SK-N-SH treated with all-trans-retinoic acid at 6 μM for 48 hours (cell line): Measurements from ENCODE around the gene KCNC4.

ENCODE experiments used
- ESRRG ChIP-seq: fragments of 250-450 bp; sonication (Bioruptor Pico); IDR thresholded peaks from 2 replicates; pipeline ENCODE4 v1.6.1; 2021; ENCODE audit warnings: mild to moderate bottlenecking
- ISL1 ChIP-seq: fragments of 250-450 bp; sonication (Bioruptor Pico); IDR thresholded peaks from 2 replicates; pipeline ENCODE4 v2.1.2; 2022; ENCODE audit warnings: mild to moderate bottlenecking, moderate library complexity
- OSR1 ChIP-seq: fragments of 250-450 bp; sonication (Bioruptor Pico); IDR thresholded peaks from 2 replicates; pipeline ENCODE4 v1.8.0; 2022; ENCODE audit warnings: moderate library complexity, mild to moderate bottlenecking, inconsistent platforms
- PATZ1 ChIP-seq: fragments of 250-450 bp; sonication (Bioruptor Pico); IDR thresholded peaks from 2 replicates; pipeline ENCODE4 v1.8.0; 2020; ENCODE audit warnings: mild to moderate bottlenecking, moderate library complexity, borderline replicate concordance
- POU6F1 ChIP-seq: fragments of 250-450 bp; sonication (Bioruptor Pico); IDR thresholded peaks from 2 replicates; pipeline ENCODE4 v1.8.0; 2021; ENCODE audit warnings: low read depth, mild to moderate bottlenecking, moderate library complexity, borderline replicate concordance
- PPARA ChIP-seq: fragments of 250-450 bp; sonication (Bioruptor Pico); IDR thresholded peaks from 2 replicates; pipeline ENCODE4 v1.5.0; 2020; ENCODE audit warnings: mild to moderate bottlenecking, borderline replicate concordance
- RARB ChIP-seq: fragments of 250-450 bp; sonication (Bioruptor Pico); IDR thresholded peaks from 2 replicates; pipeline ENCODE4 v1.8.0; 2021; ENCODE audit warnings: mild to moderate bottlenecking, moderate library complexity
- TCF4 ChIP-seq: fragments of 250-450 bp; sonication (Bioruptor Pico); IDR thresholded peaks from 2 replicates; pipeline ENCODE4 v1.8.0; 2021; ENCODE audit warnings: mild to moderate bottlenecking, moderate library complexity, borderline replicate concordance
- TSHZ2 ChIP-seq: fragments of 250-450 bp; sonication (Bioruptor Pico); IDR thresholded peaks from 2 replicates; pipeline ENCODE4 v1.5.0; 2020; ENCODE audit warnings: mild to moderate bottlenecking, moderate library complexity
- ZNF70 ChIP-seq: fragments of 450-650 bp; formaldehyde crosslinking; IDR thresholded peaks from 2 replicates; pipeline ENCODE4 v1.5.0; 2020; ENCODE audit warnings: mild to moderate bottlenecking, moderate library complexity

GRCh38 chr1:110161849-110162248, 48.3 kb upstream of the KCNC4 start:
- no peak for TF ChIP-seq ESRRG (CRISPR knock-in tag)
- TF ChIP-seq OSR1: no peak
- TF ChIP-seq POU6F1 (CRISPR knock-in tag): no peak
- no peak for TF ChIP-seq RARB
- no peak for TF ChIP-seq PPARA (CRISPR knock-in tag)
- TF ChIP-seq PATZ1 (CRISPR knock-in tag): no peak
- no peak for TF ChIP-seq TSHZ2 (CRISPR knock-in tag)
- TF ChIP-seq TCF4 (CRISPR knock-in tag): no peak
- TF ChIP-seq ZNF70 (CRISPR knock-in tag): no peak
- no peak for TF ChIP-seq ISL1 (CRISPR knock-in tag)
